Activated CD4-positive, CD25-positive, alpha-beta regulatory T cell treated with anti-CD3 and anti-CD28 coated beads, Interleukin-2, amount 50 U/mL, for 24 hours (primary cell): ENCODE measurements around the gene UBR1.
"Not testable (repeated sequence)": the region's sequence is repeated elsewhere in the genome, so short reads cannot be mapped to it uniquely, and the experiment has no call there.

Source experiments
- ATAC-seq, 2 donors: fragments of 150-1000 bp; cut with Tn5 transposase; one replicate each; pipeline ENCODE4 v1.10.0; 2021; ENCODE audit warnings: mild to moderate bottlenecking in 1 of 2, moderate library complexity in 1 of 2

UBR1 gene

GRCh38 chr15:43105778-43106485, at the start of gene UBR1:
Gene UBR1 (minus strand): TSS chr15:43106038. CDS start chr15:43106022, 16 bp downstream.
- ATAC-seq, result peak; percentile 93 to 94

GRCh38 chr15:43153269-43153668, 47.4 kb upstream of the UBR1 start:
- no peak for ATAC-seq

GRCh38 chr15:43151688-43152087, 45.9 kb upstream of the UBR1 start:
- peak in 1 of 2 donors; percentile 58 for ATAC-seq

GRCh38 chr15:43150191-43150929, 44.5 kb upstream of the UBR1 start:
- ATAC-seq, result no peak

GRCh38 chr15:43146184-43146583, 40.3 kb upstream of the UBR1 start:
- no peak for ATAC-seq

GRCh38 chr15:43144512-43144911, 38.7 kb upstream of the UBR1 start:
- ATAC-seq, result no peak

- peak; percentile 69 to 88 for ATAC-seq
Observed at GRCh38 chr15:43143203-43143941, 37.5 kb upstream of the UBR1 start.

GRCh38 chr15:43135351-43135750, 29.5 kb upstream of the UBR1 start:
- ATAC-seq, result no peak

GRCh38 chr15:43134157-43134635, 28.4 kb upstream of the UBR1 start:
- ATAC-seq, result peak; percentile 7 to 23

- ATAC-seq, result peak; percentile 85 to 87
Observed at GRCh38 chr15:43133430-43134156, 27.8 kb upstream of the UBR1 start, which contains the start of gene TMEM62. Gene TMEM62 (plus strand): TSS chr15:43133586. CDS start chr15:43133803, 217 bp downstream.

GRCh38 chr15:43132830-43133429, 27.1 kb upstream of the UBR1 start:
- no peak for ATAC-seq

GRCh38 chr15:43128980-43129335, 23.1 kb upstream of the UBR1 start:
- ATAC-seq, result no peak

- not testable (repeated sequence) for ATAC-seq
Observed at GRCh38 chr15:43128174-43128979, 22.5 kb upstream of the UBR1 start.

GRCh38 chr15:43127752-43128151, 21.9 kb upstream of the UBR1 start:
- ATAC-seq, result no peak

GRCh38 chr15:43126356-43126755, 20.5 kb upstream of the UBR1 start:
- no peak for ATAC-seq

GRCh38 chr15:43125100-43125661, 19.3 kb upstream of the UBR1 start:
- no peak for ATAC-seq

GRCh38 chr15:43121863-43122262, 16.0 kb upstream of the UBR1 start:
- no peak for ATAC-seq

- no peak for ATAC-seq
Observed at GRCh38 chr15:43118829-43119228, 13.0 kb upstream of the UBR1 start.

- no peak for ATAC-seq
Observed at GRCh38 chr15:43118286-43118685, 12.4 kb upstream of the UBR1 start.

- ATAC-seq, result no peak
Observed at GRCh38 chr15:43111354-43111753, 5.5 kb upstream of the UBR1 start.

- ATAC-seq, result no peak
Observed at GRCh38 chr15:43107751-43108150, 1.9 kb upstream of the UBR1 start.
